Liver (tissue), 9 donors: ENCODE measurements around the gene CLDN12. TPM values are rescaled to one million over a fixed set of nuclear protein-coding genes. Genes with fewer than 3 reads are reported as not detected.

Experiments used
- DNase-seq: peaks from one replicate; pipeline ENCODE4 v3.0.0-alpha.2; 2017; ENCODE audit warnings: low spot score
- H3K27ac ChIP-seq, 2 donors: one replicate each; pipeline ENCODE4 v1.7.0; 2013; ENCODE audit warnings: inconsistent platforms in 2 of 2, low read length in 2 of 2, control low read depth in 1 of 2, low read depth in 1 of 2, mild to moderate bottlenecking in 1 of 2
- H3K27me3 ChIP-seq, 4 donors: one replicate each; pipeline versions ENCODE4 v1.6.1 to v1.7.0; 2013; ENCODE audit warnings: low read length in 3 of 4, inconsistent platforms in 1 of 4, mild to moderate bottlenecking in 1 of 4, moderate library complexity in 1 of 4; ENCODE audit not compliant: control insufficient read depth in 4 of 4, insufficient read depth in 4 of 4
- H3K36me3 ChIP-seq, 4 donors: one replicate each; pipeline versions ENCODE4 v1.6.1 to v1.7.0; 2013; ENCODE audit warnings: low read length in 3 of 4, mild to moderate bottlenecking in 3 of 4, low read depth in 1 of 4, moderate library complexity in 1 of 4; ENCODE audit not compliant: control insufficient read depth in 4 of 4, insufficient read depth in 3 of 4
- H3K4me1 ChIP-seq, 4 donors: one replicate each; pipeline versions ENCODE4 v1.6.1 to v1.7.0; 2013; ENCODE audit warnings: low read length in 3 of 4, mild to moderate bottlenecking in 3 of 4, moderate library complexity in 1 of 4; ENCODE audit not compliant: control insufficient read depth in 4 of 4, insufficient read depth in 4 of 4
- H3K4me3 ChIP-seq, 3 donors: one replicate each; pipeline versions ENCODE4 v1.6.1 to v1.7.0; 2013; ENCODE audit warnings: low read length in 3 of 3, control low read depth in 1 of 3, low read depth in 1 of 3, mild to moderate bottlenecking in 1 of 3
- H3K9ac ChIP-seq, 2 donors: one replicate each; pipeline ENCODE4 v1.7.0; 2013; ENCODE audit warnings: low read length in 2 of 2, mild to moderate bottlenecking in 2 of 2, moderate library complexity in 2 of 2, control low read depth in 1 of 2, low read depth in 1 of 2
- H3K9me3 ChIP-seq, 4 donors: one replicate each; pipeline versions ENCODE4 v1.6.1 to v1.7.0; 2013; ENCODE audit warnings: low read length in 3 of 4; ENCODE audit not compliant: control insufficient read depth in 4 of 4
- ATF3 ChIP-seq: IDR thresholded peaks from 2 replicates; pipeline ENCODE4 v1.6.1; 2016; ENCODE audit warnings: antibody characterized with exemption
- CTCF ChIP-seq: fragments of 150-350 bp; IDR thresholded peaks from 2 replicates; pipeline ENCODE4 v1.5.1; 2017; ENCODE audit warnings: improper control_type of control experiment, low read depth, low read length; ENCODE audit not compliant: missing input control
- GABPA ChIP-seq, 2 donors: IDR thresholded peaks in 1 of 2; conservative IDR thresholded peaks in 1 of 2; 2 replicates each; pipeline ENCODE4 v1.6.1; 2016; ENCODE audit warnings: antibody characterized with exemption in 2 of 2, mild to moderate bottlenecking in 1 of 2, moderate library complexity in 1 of 2
- HNF4G ChIP-seq: IDR thresholded peaks from 2 replicates; pipeline ENCODE4 v1.6.1; 2016; ENCODE audit warnings: antibody characterized with exemption
- JUND ChIP-seq, 2 donors: IDR thresholded peaks; 2 replicates each; pipeline ENCODE4 v1.6.1; 2016; ENCODE audit warnings: antibody characterized with exemption in 2 of 2
- NR2F2 ChIP-seq: IDR thresholded peaks from 2 replicates; pipeline ENCODE4 v1.6.1; 2016; ENCODE audit warnings: antibody characterized with exemption
- RAD21 ChIP-seq, 2 donors: IDR thresholded peaks; 2 replicates each; pipeline ENCODE4 v1.6.1; 2016; ENCODE audit warnings: antibody characterized with exemption in 2 of 2, mild to moderate bottlenecking in 2 of 2
- REST ChIP-seq: IDR thresholded peaks from 2 replicates; pipeline ENCODE4 v1.6.1; 2016; ENCODE audit warnings: antibody characterized with exemption, mild to moderate bottlenecking
- TAF1 ChIP-seq: conservative IDR thresholded peaks from 2 replicates; pipeline ENCODE4 v1.6.1; 2016; ENCODE audit warnings: antibody characterized with exemption, mild to moderate bottlenecking
- YY1 ChIP-seq: IDR thresholded peaks from 2 replicates; pipeline ENCODE4 v1.6.1; 2016; ENCODE audit warnings: antibody characterized with exemption, mild to moderate bottlenecking
- ZBTB33 ChIP-seq: IDR thresholded peaks from 2 replicates; pipeline ENCODE4 v1.6.1; 2016; ENCODE audit warnings: antibody characterized with exemption
- WGBS: extraction: QIAGEN DNeasy Blood & Tissue Kit; methylation state at CpG from one replicate; pipeline ENCODE4 v1.1.7; 2013; 5-methylcytosine and 5-hydroxymethylcytosine counted together
- polyA plus RNA-seq, 2 donors: library from polyadenylated mRNA; stranded (reverse) in 1 of 2; unstranded in 1 of 2; fragments of 200-250 nt in 1 of 2; fragments of >200 nt in 1 of 2; fragmentation: Nextera tagmentation in 1 of 2; extraction: Ambion mirVana in 1 of 2; gene quantifications; one replicate each; pipeline versions ENCODE4 v1.2.1 to v1.2.3, GENCODE V29; 2013 to 2015
- total RNA-seq, 2 donors: library from RNA; depleted of rRNA; stranded (reverse); fragments of >200 nt; gene quantifications; one replicate each; pipeline ENCODE4 v1.2.3, GENCODE V29; 2014
- donor health status: healthy.
- donor health status: healthy.
- donor health status: healthy.
- donor health status: healthy.
- donor health status: healthy.

CLDN12 gene
- total and polyA plus RNA-seq, 4 donors: 22.5 to 50.0 (median 23.7) TPM

GRCh38 chr7:90402785-90403173 is 482 bp upstream of the CLDN12 start:
- H3K9me3 ChIP-seq: peaks cover 0 to 17% (median 2%) of the 10 kb centered on the region in 4 donors
- H3K9ac ChIP-seq: peak overlapping the region in 1 of 2 donors; percentile 100
- no peaks in the 10 kb centered on the region for H3K27me3 ChIP-seq
- DNase-seq: no peak
- H3K36me3 ChIP-seq: peaks cover 0 to 5% (median 0%) of the 10 kb centered on the region in 4 donors
- peak overlapping the region; percentile 96 to 100 for H3K27ac ChIP-seq
- TF ChIP-seq CTCF (no peak), ATF3 (no peak), TAF1 (no peak), REST (no peak), GABPA (IDR thresholded peaks at IDR 0.05 in 1 of 2, conservative IDR thresholded peaks at IDR 0.05 in 1 of 2) (no peak), YY1 (no peak), HNF4G (no peak), ZBTB33 (no peak), RAD21 (IDR thresholded peaks at IDR 0.05) (no peak)
- peak overlapping the region; percentile 59 to 99 (median 82) for H3K4me3 ChIP-seq
- 30% methylated on average over 1 of the region's 1 CpG for WGBS
- H3K4me1 ChIP-seq: peaks cover 1 to 22% (median 9%) of the 10 kb centered on the region in 4 donors

- Histone ChIP-seq H3K4me1 (peaks cover 3 to 30% (median 12%) of the 10 kb centered on the region in 4 donors), H3K27me3 (no peaks in the 10 kb centered on the region), H3K36me3 (peaks cover 0 to 5% (median 0%) of the 10 kb centered on the region in 4 donors), H3K4me3 (no peak overlapping the region), H3K27ac (peak overlapping the region; percentile 42 to 54), H3K9ac (peak overlapping the region in 1 of 2 donors; percentile 81), H3K9me3 (peaks cover 0 to 3% (median 0%) of the 10 kb centered on the region in 4 donors)
- TF ChIP-seq JUND (IDR thresholded peaks at IDR 0.05) (no peak), NR2F2 (no peak), REST (no peak), TAF1 (no peak)
- DNase-seq: no peak
- WGBS: 89% methylated on average over 4 of the region's 4 CpGs
These were observed 1.5 kb downstream of the CLDN12 start for GRCh38 chr7:90404777-90405176.
